HUES48 (cell line): Measurements from ENCODE around the gene ANKRD24.
"Not testable (repeated sequence)": the region's sequence is repeated elsewhere in the genome, so short reads cannot be mapped to it uniquely, and the experiment has no call there.

ENCODE experiments used
- H3K27ac ChIP-seq: one replicate; pipeline ENCODE4 v1.7.0; 2013; ENCODE audit warnings: low read depth, low read length, inconsistent platforms
- H3K27me3 ChIP-seq: 2 replicates; pipeline ENCODE4 v1.6.1; 2013; ENCODE audit warnings: mild to moderate bottlenecking, low read length; ENCODE audit not compliant: control insufficient read depth, insufficient read depth
- H3K36me3 ChIP-seq: 2 replicates; pipeline ENCODE4 v1.6.1; 2013; ENCODE audit warnings: low read length; ENCODE audit not compliant: control insufficient read depth, insufficient read depth
- H3K4me1 ChIP-seq: 2 replicates; pipeline ENCODE4 v1.6.1; 2013; ENCODE audit warnings: mild to moderate bottlenecking, low read length; ENCODE audit not compliant: control insufficient read depth, insufficient read depth
- H3K4me3 ChIP-seq: 2 replicates; pipeline ENCODE4 v1.5.1; 2013; ENCODE audit warnings: mild to moderate bottlenecking, low read depth, low read length
- H3K9ac ChIP-seq: 2 replicates; pipeline ENCODE4 v1.6.1; 2013; ENCODE audit warnings: mild to moderate bottlenecking, low read depth, low read length, moderate library complexity
- H3K9me3 ChIP-seq: 2 replicates; pipeline ENCODE4 v1.6.1; 2013; ENCODE audit warnings: low read length; ENCODE audit not compliant: control insufficient read depth, insufficient read depth

ANKRD24 gene

DNA sequence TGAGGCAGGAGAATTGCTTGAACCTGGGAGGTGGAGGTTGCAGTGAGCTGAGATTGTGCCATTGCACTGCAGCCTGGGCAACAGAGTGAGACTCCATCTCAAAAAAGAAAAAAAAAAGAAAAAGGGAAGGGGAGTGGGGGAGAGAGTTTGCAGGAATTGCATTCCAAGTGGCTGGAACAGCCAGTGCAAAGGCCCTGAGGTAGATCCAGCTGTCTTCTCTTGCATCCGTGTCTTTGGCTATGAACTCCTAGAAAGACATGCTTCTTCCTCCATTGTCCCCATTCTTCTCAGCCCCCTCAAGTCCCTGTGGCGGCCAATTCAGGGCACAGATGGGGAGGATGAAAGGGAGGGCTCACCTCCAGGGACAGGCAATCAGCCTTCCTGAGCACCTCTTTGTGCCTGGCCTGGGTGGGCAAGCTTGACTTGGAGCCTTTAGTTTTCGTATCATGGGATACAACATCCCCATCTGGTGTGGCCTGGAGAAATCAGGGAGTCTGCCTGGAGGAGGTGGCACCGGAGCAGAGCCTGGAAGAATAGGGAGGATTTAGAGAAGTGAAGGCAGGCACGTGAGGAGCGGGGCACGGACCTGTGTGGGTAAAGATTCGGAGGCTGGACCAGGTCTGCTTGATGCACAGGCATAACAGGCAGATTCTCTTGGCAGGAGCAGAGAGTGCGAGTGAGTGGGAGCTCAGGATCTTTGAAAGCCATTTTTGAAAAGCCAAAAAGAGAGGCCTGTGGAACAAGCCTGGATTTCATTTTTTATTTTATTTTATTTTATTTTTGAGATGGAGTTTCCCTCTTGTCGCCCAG, 5.0 kb downstream of the ANKRD24 start:
- no peaks in the 10 kb centered on the region for H3K9me3 ChIP-seq
- no peaks in the 10 kb centered on the region for H3K4me1 ChIP-seq
- no peaks in the 10 kb centered on the region for H3K27me3 ChIP-seq
- no peak overlapping the region for H3K9ac ChIP-seq
- H3K36me3 ChIP-seq, result no peaks in the 10 kb centered on the region
- no peak overlapping the region for H3K4me3 ChIP-seq
- no peak overlapping the region for H3K27ac ChIP-seq

- Histone ChIP-seq H3K27me3 (no peaks in the 10 kb centered on the region), H3K27ac (no peak overlapping the region), H3K36me3 (no peaks in the 10 kb centered on the region), H3K9ac (no peak overlapping the region), H3K9me3 (no peaks in the 10 kb centered on the region), H3K4me1 (no peaks in the 10 kb centered on the region), H3K4me3 (no peak overlapping the region)
Observed at GRCh38 chr19:4189641-4190040, 7.2 kb downstream of the ANKRD24 start.

GRCh38 chr19:4192537-4192936, 10.0 kb downstream of the ANKRD24 start:
- H3K4me1 ChIP-seq, H3K36me3 ChIP-seq, H3K9me3 ChIP-seq, H3K4me3 ChIP-seq, H3K27ac ChIP-seq, H3K9ac ChIP-seq, H3K27me3 ChIP-seq: not testable (repeated sequence)

- H3K27me3 ChIP-seq, result peaks cover 12% of the 10 kb centered on the region
- no peaks in the 10 kb centered on the region for H3K36me3 ChIP-seq
- no peak overlapping the region for H3K4me3 ChIP-seq
- H3K9me3 ChIP-seq, result no peaks in the 10 kb centered on the region
- no peak overlapping the region for H3K9ac ChIP-seq
- peaks cover 5% of the 10 kb centered on the region; the same call in 1 of the 2 replicates for H3K4me1 ChIP-seq
- no peak overlapping the region for H3K27ac ChIP-seq
Observed at GRCh38 chr19:4194353-4194752, 11.9 kb downstream of the ANKRD24 start.

DNA sequence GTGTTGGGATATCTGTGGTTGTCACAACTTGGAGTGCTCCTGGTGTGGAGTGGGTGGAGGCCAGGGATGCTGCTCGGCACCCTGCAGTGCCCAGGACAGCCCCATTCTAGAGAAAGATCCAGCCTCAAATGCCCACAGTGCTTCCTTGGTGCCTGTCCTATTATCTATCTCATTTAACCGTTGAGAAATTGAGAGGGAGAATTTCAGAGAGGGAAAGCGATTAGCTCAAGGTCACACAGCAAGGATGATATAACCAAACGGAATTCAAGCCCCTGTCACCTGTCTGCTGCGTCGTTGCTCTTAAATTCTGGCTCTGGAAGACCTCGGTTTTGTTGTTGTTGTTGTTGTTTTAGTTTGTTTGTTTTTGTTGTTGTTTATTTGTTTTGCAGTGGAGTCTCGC, 13.5 kb downstream of the ANKRD24 start:
- Histone ChIP-seq H3K9me3 (no peaks in the 10 kb centered on the region), H3K4me1 (peaks cover 5% of the 10 kb centered on the region; the same call in 1 of the 2 replicates), H3K9ac (no peak overlapping the region), H3K36me3 (no peaks in the 10 kb centered on the region), H3K4me3 (no peak overlapping the region), H3K27me3 (peaks cover 13% of the 10 kb centered on the region), H3K27ac (no peak overlapping the region)

DNA sequence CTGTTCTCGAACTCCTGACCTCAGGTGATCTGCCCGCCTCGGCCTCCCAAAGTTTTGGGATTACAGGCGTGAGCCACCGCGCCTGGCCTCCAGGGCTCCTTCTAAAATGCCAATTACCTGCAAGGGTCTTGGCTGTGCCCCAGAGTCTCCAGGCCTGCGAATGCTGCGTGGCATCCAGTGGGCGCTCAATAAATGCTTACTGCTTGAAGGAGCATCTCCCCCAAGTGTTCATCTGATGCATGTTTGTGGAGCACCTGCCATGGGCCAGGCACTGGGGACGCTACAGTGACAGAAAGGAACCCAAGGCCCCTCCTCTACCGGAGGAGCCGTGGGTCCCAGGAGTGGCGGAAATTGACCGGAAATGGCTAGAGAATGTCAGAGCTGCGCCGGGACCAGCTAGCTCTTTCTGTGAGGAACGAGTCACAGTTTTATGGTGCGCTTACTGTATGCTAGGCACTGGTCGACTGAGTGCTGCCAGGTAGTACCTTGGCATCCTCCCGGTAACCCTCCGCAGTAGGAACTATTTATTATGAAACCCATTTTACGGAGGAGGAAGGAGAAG, 14.2 kb downstream of the ANKRD24 start:
- no peak overlapping the region for H3K9ac ChIP-seq
- no peak overlapping the region for H3K4me3 ChIP-seq
- no peaks in the 10 kb centered on the region for H3K9me3 ChIP-seq

DNA sequence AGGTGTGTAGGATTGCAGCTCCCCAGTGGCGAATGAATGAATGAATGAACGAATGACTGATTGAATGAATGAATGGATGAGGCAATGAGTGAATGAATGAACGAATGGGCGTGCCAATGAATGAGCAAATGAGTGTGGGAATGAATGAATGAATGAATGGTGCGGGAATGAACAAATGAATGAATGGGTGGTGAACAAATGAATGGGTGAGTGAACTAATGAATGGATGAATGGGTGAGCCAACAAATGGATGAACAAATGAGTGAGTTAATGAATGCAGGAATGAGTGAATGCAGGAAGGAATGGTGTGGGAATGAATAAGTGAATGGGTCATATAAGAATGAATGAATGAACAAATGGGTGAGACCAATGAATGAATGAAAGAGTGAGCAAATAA, 14.7 kb downstream of the ANKRD24 start:
- Histone ChIP-seq H3K27me3 (peaks cover 13% of the 10 kb centered on the region), H3K4me3 (no peak overlapping the region), H3K9ac (no peak overlapping the region), H3K9me3 (no peaks in the 10 kb centered on the region), H3K4me1 (peaks cover 5% of the 10 kb centered on the region; the same call in 1 of the 2 replicates), H3K36me3 (no peaks in the 10 kb centered on the region), H3K27ac (no peak overlapping the region)

More for the DNA sequence above, 14.2 kb downstream of the ANKRD24 start:
- Histone ChIP-seq H3K36me3 (no peaks in the 10 kb centered on the region), H3K4me1 (peaks cover 5% of the 10 kb centered on the region; the same call in 1 of the 2 replicates), H3K27ac (no peak overlapping the region), H3K27me3 (peaks cover 13% of the 10 kb centered on the region)

- Histone ChIP-seq H3K9ac (no peak overlapping the region), H3K27me3 (peaks cover 13% of the 10 kb centered on the region), H3K4me1 (peaks cover 5% of the 10 kb centered on the region; the same call in 1 of the 2 replicates), H3K9me3 (no peaks in the 10 kb centered on the region), H3K4me3 (peak overlapping the region; percentile 58; the same call in 1 of the 2 replicates), H3K36me3 (no peaks in the 10 kb centered on the region), H3K27ac (no peak overlapping the region)
Observed at GRCh38 chr19:4197625-4198466, 15.4 kb downstream of the ANKRD24 start.

- Histone ChIP-seq H3K4me3 (peak overlapping the region; percentile 56), H3K9ac (no peak overlapping the region)
Observed at GRCh38 chr19:4198467-4199126, 16.1 kb downstream of the ANKRD24 start.

DNA sequence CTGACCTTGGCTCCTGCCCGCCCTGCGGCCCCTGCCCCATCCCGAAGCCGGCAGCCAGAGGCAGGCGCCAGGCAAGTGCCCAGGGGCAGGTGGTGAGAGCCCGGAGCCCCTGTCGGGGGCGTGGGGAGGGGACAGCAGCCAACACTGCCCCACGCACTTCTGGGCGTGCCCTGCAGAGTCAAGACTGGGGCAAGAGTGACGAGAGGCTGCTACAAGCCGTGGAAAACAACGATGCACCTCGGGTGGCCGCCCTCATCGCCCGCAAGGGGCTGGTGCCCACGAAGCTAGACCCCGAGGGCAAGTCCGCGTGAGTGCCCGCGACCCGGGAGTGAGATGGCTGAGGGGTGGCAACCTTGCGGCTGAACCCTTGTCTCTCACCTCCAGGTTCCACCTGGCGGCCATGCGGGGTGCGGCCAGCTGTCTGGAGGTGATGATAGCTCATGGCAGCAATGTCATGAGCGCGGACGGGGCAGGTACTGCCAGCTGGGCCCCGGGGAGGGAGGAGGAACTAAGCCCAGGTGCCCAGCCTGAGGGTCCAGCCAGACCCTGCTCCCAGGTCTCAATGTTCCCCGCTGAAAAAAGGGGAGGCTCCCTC, 17.3 kb downstream of the ANKRD24 start:
- Histone ChIP-seq H3K4me1 (peaks cover 8% of the 10 kb centered on the region; the same call in 1 of the 2 replicates), H3K9me3 (no peaks in the 10 kb centered on the region), H3K36me3 (no peaks in the 10 kb centered on the region), H3K27me3 (peaks cover 13% of the 10 kb centered on the region), H3K9ac (no peak overlapping the region), H3K4me3 (no peak overlapping the region), H3K27ac (no peak overlapping the region)

More at GRCh38 chr19:4198467-4199126, 16.1 kb downstream of the ANKRD24 start:
- peaks cover 13% of the 10 kb centered on the region for H3K27me3 ChIP-seq
- peaks cover 5% of the 10 kb centered on the region; the same call in 1 of the 2 replicates for H3K4me1 ChIP-seq
- H3K36me3 ChIP-seq, result no peaks in the 10 kb centered on the region
- H3K27ac ChIP-seq, result no peak overlapping the region
- no peaks in the 10 kb centered on the region for H3K9me3 ChIP-seq
